ENCODE measurements around the gene RAD51B.

DNA sequence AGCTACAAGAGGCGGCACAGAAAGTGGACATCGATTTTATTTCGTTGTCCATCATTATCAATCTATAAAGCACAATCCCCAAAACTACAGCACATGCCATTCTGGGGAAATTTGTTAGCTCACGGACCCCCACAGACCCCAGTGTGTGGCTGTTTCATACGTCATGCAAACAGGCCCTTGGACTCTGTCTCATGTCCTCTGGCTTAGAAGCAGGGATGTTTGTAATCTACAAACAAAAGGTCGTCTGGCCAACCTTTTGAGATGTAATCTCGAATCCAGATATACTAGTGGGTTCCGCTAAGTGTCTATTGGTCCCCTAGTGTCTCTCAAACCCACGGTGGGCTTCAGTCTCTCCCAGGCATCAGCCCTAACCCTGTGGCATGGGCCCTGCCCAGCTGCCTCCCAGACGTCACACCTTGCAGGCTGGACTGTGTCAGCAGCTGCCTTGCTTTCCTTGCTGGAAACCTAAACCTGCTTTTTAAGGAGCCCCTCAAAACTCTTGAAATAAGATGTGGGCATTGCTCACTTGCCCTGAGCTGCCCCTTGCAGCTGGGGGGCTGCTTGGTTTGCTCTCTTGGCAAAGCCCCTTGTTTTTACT lies 752.4 kb downstream of the RAD51B start:
- TF ChIP-seq, protein P1, sequence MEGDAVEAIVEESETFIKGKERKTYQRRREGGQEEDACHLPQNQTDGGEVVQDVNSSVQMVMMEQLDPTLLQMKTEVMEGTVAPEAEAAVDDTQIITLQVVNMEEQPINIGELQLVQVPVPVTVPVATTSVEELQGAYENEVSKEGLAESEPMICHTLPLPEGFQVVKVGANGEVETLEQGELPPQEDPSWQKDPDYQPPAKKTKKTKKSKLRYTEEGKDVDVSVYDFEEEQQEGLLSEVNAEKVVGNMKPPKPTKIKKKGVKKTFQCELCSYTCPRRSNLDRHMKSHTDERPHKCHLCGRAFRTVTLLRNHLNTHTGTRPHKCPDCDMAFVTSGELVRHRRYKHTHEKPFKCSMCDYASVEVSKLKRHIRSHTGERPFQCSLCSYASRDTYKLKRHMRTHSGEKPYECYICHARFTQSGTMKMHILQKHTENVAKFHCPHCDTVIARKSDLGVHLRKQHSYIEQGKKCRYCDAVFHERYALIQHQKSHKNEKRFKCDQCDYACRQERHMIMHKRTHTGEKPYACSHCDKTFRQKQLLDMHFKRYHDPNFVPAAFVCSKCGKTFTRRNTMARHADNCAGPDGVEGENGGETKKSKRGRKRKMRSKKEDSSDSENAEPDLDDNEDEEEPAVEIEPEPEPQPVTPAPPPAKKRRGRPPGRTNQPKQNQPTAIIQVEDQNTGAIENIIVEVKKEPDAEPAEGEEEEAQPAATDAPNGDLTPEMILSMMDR (IDR thresholded peaks at IDR 0.05): no peak
- TF ChIP-seq POLR2A (IDR thresholded peaks at IDR 0.05) (no peak), POLR2AphosphoS5 (IDR thresholded peaks at IDR 0.05) (no peak)
